Astrocyte (in vitro differentiated cells and primary cell): Measurements from ENCODE around the gene DPF3.

Source experiments
- EZH2 ChIP-seq: IDR thresholded peaks from 2 replicates; pipeline ENCODE4 v1.6.1; 2012; ENCODE audit warnings: mild to moderate bottlenecking, low read length, inconsistent platforms; ENCODE audit not compliant: insufficient read depth
- TF ChIP-seq, protein P1 (sequence below): IDR thresholded peaks from 2 replicates; pipeline ENCODE4 v1.5.1; 2011; ENCODE audit warnings: low read depth, mild to moderate bottlenecking, inconsistent platforms, low read length, moderate library complexity; ENCODE audit not compliant: insufficient read depth

DNA sequence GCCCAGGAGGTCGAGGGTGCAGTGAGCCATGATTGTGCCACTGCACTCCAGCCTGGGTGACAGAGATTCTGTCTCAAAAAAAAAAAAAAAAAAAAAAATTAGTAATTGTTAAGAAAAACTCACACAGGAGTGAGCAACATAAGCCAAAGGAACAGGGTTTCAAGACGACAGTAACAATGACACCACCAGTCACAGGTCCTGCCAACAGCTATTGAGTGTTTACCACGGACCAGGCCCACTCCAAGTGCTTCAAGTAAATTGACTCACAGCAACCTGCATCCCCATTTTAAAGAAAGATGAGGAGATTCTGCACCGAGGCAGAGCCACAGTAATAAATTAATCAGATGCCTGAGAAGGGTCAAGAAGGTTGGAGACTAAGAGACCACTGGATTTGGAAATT lies 194.5 kb downstream of the DPF3 start:
- TF ChIP-seq, protein P1, sequence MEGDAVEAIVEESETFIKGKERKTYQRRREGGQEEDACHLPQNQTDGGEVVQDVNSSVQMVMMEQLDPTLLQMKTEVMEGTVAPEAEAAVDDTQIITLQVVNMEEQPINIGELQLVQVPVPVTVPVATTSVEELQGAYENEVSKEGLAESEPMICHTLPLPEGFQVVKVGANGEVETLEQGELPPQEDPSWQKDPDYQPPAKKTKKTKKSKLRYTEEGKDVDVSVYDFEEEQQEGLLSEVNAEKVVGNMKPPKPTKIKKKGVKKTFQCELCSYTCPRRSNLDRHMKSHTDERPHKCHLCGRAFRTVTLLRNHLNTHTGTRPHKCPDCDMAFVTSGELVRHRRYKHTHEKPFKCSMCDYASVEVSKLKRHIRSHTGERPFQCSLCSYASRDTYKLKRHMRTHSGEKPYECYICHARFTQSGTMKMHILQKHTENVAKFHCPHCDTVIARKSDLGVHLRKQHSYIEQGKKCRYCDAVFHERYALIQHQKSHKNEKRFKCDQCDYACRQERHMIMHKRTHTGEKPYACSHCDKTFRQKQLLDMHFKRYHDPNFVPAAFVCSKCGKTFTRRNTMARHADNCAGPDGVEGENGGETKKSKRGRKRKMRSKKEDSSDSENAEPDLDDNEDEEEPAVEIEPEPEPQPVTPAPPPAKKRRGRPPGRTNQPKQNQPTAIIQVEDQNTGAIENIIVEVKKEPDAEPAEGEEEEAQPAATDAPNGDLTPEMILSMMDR = no peak
- TF ChIP-seq EZH2 = no peak
